OCI-LY1 (cell line): ENCODE results near the gene LGR5.

ENCODE experiments used
- H2AFZ ChIP-seq: fragments of 200-600 bp; sonication (generic), shearing (Covaris generic); 2 replicates; pipeline ENCODE4 v1.6.0; 2014; ENCODE audit warnings: antibody characterized with exemption, mild to moderate bottlenecking, low read length
- H3F3A ChIP-seq: fragments of 200-600 bp; sonication (generic), shearing (Covaris generic); 2 replicates; pipeline ENCODE4 v1.6.0; 2014; ENCODE audit warnings: mild to moderate bottlenecking, antibody characterized with exemption, low read length, moderate library complexity; ENCODE audit not compliant: insufficient read depth
- H3K27ac ChIP-seq: fragments of 200-600 bp; sonication (generic); 2 replicates; pipeline ENCODE4 v1.5.1; 2014; ENCODE audit warnings: low read length, mixed run types, mild to moderate bottlenecking, low read depth; ENCODE audit not compliant: poor library complexity, severe bottlenecking
- H3K27me3 ChIP-seq: fragments of 200-600 bp; sonication (generic); 2 replicates; pipeline ENCODE4 v1.6.0; 2014; ENCODE audit warnings: antibody characterized with exemption, mild to moderate bottlenecking, low read length, moderate library complexity; ENCODE audit not compliant: insufficient read depth
- H3K36me3 ChIP-seq: fragments of 200-600 bp; sonication (generic); 2 replicates; pipeline ENCODE4 v1.6.1; 2014; ENCODE audit warnings: mild to moderate bottlenecking, antibody characterized with exemption, low read length, moderate library complexity, mixed read lengths; ENCODE audit not compliant: insufficient read depth
- H3K4me1 ChIP-seq: fragments of 200-600 bp; sonication (generic); 2 replicates; pipeline ENCODE4 v1.5.1; 2014; ENCODE audit warnings: mild to moderate bottlenecking, low read length, moderate library complexity; ENCODE audit not compliant: insufficient read depth, severe bottlenecking
- H3K4me2 ChIP-seq: fragments of 200-600 bp; sonication (generic), shearing (Covaris generic); 2 replicates; pipeline ENCODE4 v1.6.1; 2014; ENCODE audit warnings: low read length
- H3K4me3 ChIP-seq: fragments of 200-600 bp; sonication (generic); 2 replicates; pipeline ENCODE4 v1.5.1; 2014; ENCODE audit warnings: low read length, low read depth, mild to moderate bottlenecking, mixed read lengths; ENCODE audit not compliant: poor library complexity, severe bottlenecking
- H3K79me2 ChIP-seq: fragments of 200-600 bp; shearing (Covaris generic); 2 replicates; pipeline ENCODE4 v1.6.1; 2016; ENCODE audit warnings: mixed run types, low read length, mixed read lengths; ENCODE audit not compliant: insufficient read depth
- H3K9ac ChIP-seq: fragments of 200-600 bp; sonication (generic), shearing (Covaris generic); 2 replicates; pipeline ENCODE4 v1.6.1; 2014; ENCODE audit warnings: mild to moderate bottlenecking, low read length, mixed read lengths
- H3K9me2 ChIP-seq: fragments of 200-600 bp; sonication (generic), shearing (Covaris generic); 2 replicates; pipeline ENCODE4 v1.6.1; 2014; ENCODE audit warnings: low read depth, mild to moderate bottlenecking, low read length, mixed read lengths
- H3K9me3 ChIP-seq: fragments of 200-600 bp; shearing (Covaris generic); 2 replicates; pipeline ENCODE4 v1.6.1; 2014; ENCODE audit warnings: low read length, mixed read lengths
- H4K20me1 ChIP-seq: fragments of 200-600 bp; sonication (generic), shearing (Covaris generic); 2 replicates; pipeline ENCODE4 v1.6.0; 2016; ENCODE audit warnings: mild to moderate bottlenecking, low read length; ENCODE audit not compliant: insufficient read depth
- EZH2 ChIP-seq: fragments of 200-600 bp; sonication (generic), shearing (Covaris generic); IDR thresholded peaks from 2 replicates; pipeline ENCODE4 v1.8.0; 2017; ENCODE audit warnings: borderline replicate concordance, mixed run types, mild to moderate bottlenecking, antibody characterized with exemption, low read length, moderate library complexity, mixed read lengths
- TF ChIP-seq, protein P1 (sequence below): fragments of 200-600 bp; sonication (generic), shearing (Covaris generic); IDR thresholded peaks from 2 replicates; pipeline ENCODE4 v1.5.1; 2017; ENCODE audit warnings: mild to moderate bottlenecking, antibody characterized with exemption, low read length, moderate library complexity, mixed read lengths

LGR5 gene

DNA sequence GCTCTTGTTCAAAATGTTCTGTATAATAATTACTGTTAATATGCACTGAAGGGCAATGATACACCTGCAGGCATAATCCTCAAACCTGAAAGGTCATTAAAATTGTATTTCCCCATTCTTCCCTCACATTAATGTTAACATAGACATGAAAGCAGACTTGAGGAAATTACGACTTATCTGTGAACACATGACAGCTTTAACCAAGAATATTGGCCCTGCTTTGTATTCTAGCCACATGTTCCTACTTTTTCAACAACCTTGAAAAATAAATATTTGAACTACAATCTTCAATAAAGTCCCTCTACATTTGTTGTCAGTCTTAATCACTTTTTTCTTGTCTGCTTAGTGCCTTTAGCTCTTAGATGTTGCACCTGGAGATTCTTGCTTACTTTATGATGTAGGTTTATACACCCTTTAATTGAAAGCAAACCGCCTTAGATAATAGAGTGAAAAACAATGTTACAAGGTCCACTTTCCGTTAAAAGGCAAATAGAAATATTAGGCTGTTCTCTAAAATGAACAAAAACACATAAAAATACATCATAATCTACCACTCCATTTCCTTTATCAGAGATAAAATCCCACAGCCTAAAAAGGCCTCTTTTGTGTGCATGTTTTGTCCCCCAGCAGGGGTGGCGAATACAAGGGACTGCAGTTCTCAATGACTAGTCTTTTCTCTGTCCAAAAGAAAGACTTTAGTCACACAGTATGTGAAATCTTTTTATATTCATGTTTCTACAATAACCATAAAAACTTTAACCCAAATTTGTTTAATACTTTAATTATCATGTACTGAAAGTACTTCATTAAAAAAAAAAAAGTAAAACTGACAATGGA lies 168.1 kb downstream of the LGR5 start:
- no peak overlapping the region for H3K27ac ChIP-seq

DNA sequence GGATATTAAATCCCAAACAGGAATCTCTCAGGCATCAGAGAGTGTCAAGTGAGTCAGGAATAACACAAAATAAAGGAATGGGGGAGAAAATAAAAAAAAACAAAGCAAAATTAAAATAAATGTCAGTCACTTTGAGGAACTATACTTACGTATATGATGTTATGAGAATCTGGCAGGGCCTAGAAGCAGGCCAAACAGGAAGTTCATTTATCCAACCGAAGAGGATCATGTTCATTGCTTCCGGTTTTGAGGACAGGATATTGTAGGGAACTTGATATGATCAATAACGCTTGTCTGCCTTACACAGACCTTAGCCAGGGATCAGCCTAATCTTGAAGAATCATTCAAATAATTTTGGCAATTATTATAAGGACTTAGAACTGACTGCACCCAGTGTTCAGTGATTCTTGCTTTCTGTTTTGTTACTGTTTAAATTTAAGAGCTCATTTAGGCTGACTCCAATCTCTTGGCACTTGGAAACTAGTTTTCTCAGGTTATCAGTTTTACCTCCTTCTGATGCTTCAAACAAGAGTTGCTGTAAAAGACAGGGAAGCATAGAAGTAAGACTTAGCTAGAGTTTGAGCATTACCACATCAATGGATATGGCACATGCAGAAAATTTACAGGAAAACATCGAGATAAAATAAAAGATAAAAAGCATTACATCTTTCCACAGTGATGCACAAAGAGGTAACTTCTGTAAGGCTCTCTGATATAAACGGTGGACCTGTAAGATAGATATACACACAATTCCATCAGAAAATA lies 170.6 kb downstream of the LGR5 start:
- Histone ChIP-seq H3K4me2 (no peak overlapping the region), H3K27me3 (no peaks in the 10 kb centered on the region), H3K4me3 (no peak overlapping the region), H3K9me3 (no peaks in the 10 kb centered on the region), H3F3A (no peaks in the 10 kb centered on the region), H3K4me1 (no peaks in the 10 kb centered on the region), H4K20me1 (no peaks in the 10 kb centered on the region), H3K36me3 (peaks cover 87% of the 10 kb centered on the region), H3K9ac (no peak overlapping the region), H3K9me2 (no peaks in the 10 kb centered on the region), H3K27ac (no peak overlapping the region), H2AFZ (no peak overlapping the region), H3K79me2 (no peaks in the 10 kb centered on the region)
- TF ChIP-seq EZH2: no peak
- TF ChIP-seq, protein P1, sequence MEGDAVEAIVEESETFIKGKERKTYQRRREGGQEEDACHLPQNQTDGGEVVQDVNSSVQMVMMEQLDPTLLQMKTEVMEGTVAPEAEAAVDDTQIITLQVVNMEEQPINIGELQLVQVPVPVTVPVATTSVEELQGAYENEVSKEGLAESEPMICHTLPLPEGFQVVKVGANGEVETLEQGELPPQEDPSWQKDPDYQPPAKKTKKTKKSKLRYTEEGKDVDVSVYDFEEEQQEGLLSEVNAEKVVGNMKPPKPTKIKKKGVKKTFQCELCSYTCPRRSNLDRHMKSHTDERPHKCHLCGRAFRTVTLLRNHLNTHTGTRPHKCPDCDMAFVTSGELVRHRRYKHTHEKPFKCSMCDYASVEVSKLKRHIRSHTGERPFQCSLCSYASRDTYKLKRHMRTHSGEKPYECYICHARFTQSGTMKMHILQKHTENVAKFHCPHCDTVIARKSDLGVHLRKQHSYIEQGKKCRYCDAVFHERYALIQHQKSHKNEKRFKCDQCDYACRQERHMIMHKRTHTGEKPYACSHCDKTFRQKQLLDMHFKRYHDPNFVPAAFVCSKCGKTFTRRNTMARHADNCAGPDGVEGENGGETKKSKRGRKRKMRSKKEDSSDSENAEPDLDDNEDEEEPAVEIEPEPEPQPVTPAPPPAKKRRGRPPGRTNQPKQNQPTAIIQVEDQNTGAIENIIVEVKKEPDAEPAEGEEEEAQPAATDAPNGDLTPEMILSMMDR: no peak

More for the DNA sequence above, 168.1 kb downstream of the LGR5 start:
- Histone ChIP-seq H2AFZ (no peak overlapping the region), H3K9ac (no peak overlapping the region), H3F3A (no peaks in the 10 kb centered on the region), H3K9me2 (no peaks in the 10 kb centered on the region), H3K79me2 (no peaks in the 10 kb centered on the region), H4K20me1 (no peaks in the 10 kb centered on the region), H3K4me3 (no peak overlapping the region), H3K27me3 (no peaks in the 10 kb centered on the region), H3K9me3 (no peaks in the 10 kb centered on the region), H3K36me3 (peaks cover 62% of the 10 kb centered on the region), H3K4me1 (no peaks in the 10 kb centered on the region), H3K4me2 (no peak overlapping the region)
- TF ChIP-seq, protein P1: no peak
- no peak for TF ChIP-seq EZH2

DNA sequence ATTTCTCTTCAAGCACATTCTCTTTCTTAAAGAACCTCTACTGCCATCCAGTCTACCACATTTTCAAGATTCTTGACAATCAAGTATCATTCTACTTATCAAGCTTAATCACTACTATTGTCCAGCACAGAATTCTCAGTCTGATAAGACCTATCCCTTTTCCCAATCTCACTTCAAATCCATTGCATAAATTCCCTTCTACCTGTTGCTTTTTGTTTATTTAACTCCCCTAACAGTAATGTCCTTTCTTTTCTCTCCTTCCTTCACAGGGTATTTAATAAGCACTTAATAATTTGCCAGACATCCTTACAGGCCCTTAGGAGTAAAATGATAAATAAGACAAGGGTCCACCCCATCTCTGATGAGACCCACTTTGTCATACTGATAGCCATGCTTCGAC lies 182.3 kb downstream of the LGR5 start:
- no peak for TF ChIP-seq EZH2
- TF ChIP-seq, protein P1: no peak
- no peaks in the 10 kb centered on the region for H3K9me3 ChIP-seq
- H3K79me2 ChIP-seq: no peaks in the 10 kb centered on the region
- H3F3A ChIP-seq: no peaks in the 10 kb centered on the region
- peaks cover 9% of the 10 kb centered on the region for H3K4me1 ChIP-seq
- no peaks in the 10 kb centered on the region for H3K9me2 ChIP-seq
- no peak overlapping the region for H3K27ac ChIP-seq
- H3K27me3 ChIP-seq: no peaks in the 10 kb centered on the region
- H3K4me2 ChIP-seq: no peak overlapping the region
- H3K4me3 ChIP-seq: no peak overlapping the region
- H2AFZ ChIP-seq: no peak overlapping the region
- no peak overlapping the region for H3K9ac ChIP-seq
- no peaks in the 10 kb centered on the region for H4K20me1 ChIP-seq
- peaks cover 99% of the 10 kb centered on the region for H3K36me3 ChIP-seq
